Vagina (tissue), 2 donors: ENCODE results near the gene WDFY3. TPM values are rescaled to one million over a fixed set of nuclear protein-coding genes. Genes with fewer than 3 reads are reported as not detected.

ENCODE experiments used
- DNase-seq, 2 donors: peaks; one replicate each; pipeline ENCODE4 v3.0.0-alpha.2; 2017; ENCODE audit errors: extremely low spot score in 2 of 2
- H3K27ac ChIP-seq: fragments of 200-600 bp; sonication (generic); one replicate; pipeline ENCODE4 v1.5.1; 2019
- H3K27me3 ChIP-seq: fragments of 200-600 bp; sonication (generic); one replicate; pipeline ENCODE4 v1.5.1; 2019
- H3K36me3 ChIP-seq, 2 donors: fragments of 200-600 bp; sonication (generic); one replicate each; pipeline ENCODE4 v1.5.1; 2017 to 2019
- H3K4me1 ChIP-seq: fragments of 200-600 bp; sonication (generic); one replicate; pipeline ENCODE4 v1.5.1; 2019
- H3K4me3 ChIP-seq, 2 donors: fragments of 200-600 bp; sonication (generic); 1 replicate in 1 of 2; 2 replicates in 1 of 2; pipeline ENCODE4 v1.5.1; 2016 to 2019
- H3K9me3 ChIP-seq: fragments of 200-600 bp; sonication (generic); one replicate; pipeline ENCODE4 v1.5.1; 2019
- POLR2A ChIP-seq, 2 donors: fragments of 450-650 bp; IDR thresholded peaks; one replicate each; pipeline ENCODE4 v1.6.1; 2017; ENCODE audit warnings: antibody characterized with exemption in 2 of 2, mild to moderate bottlenecking in 2 of 2, moderate library complexity in 2 of 2
- POLR2AphosphoS5 ChIP-seq, 2 donors: sonication (generic); formaldehyde crosslinking; IDR thresholded peaks; one replicate each; pipeline ENCODE4 v1.9.0; 2017; ENCODE audit warnings: antibody characterized with exemption in 2 of 2, mild to moderate bottlenecking in 2 of 2, low read depth in 1 of 2; ENCODE audit not compliant: insufficient read depth in 1 of 2
- intact Hi-C: fragments of 100-400 bp; cut with DNase I; formaldehyde crosslinking; loops from one replicate; pipeline ENCODE4 v1.15.1; 2023
- total RNA-seq: library from RNA; depleted of rRNA; stranded (reverse); fragments of >200 nt; gene quantifications from one replicate; pipeline ENCODE4 v1.2.3, GENCODE V29; 2016
- TF ChIP-seq, protein P1 (sequence below), 3 experiments: fragments of 450-650 bp in 2 of 3; fragments of 200-600 bp in 1 of 3; sonication (generic) in 1 of 3; IDR thresholded peaks; one replicate each; pipeline ENCODE4 v1.5.1; 2017 to 2019; ENCODE audit warnings: antibody characterized with exemption in 3 of 3, mild to moderate bottlenecking in 2 of 3, moderate library complexity in 2 of 3

Gene WDFY3
- total RNA-seq, 1 donor from 2014 or later, result 67.8 TPM

DNA sequence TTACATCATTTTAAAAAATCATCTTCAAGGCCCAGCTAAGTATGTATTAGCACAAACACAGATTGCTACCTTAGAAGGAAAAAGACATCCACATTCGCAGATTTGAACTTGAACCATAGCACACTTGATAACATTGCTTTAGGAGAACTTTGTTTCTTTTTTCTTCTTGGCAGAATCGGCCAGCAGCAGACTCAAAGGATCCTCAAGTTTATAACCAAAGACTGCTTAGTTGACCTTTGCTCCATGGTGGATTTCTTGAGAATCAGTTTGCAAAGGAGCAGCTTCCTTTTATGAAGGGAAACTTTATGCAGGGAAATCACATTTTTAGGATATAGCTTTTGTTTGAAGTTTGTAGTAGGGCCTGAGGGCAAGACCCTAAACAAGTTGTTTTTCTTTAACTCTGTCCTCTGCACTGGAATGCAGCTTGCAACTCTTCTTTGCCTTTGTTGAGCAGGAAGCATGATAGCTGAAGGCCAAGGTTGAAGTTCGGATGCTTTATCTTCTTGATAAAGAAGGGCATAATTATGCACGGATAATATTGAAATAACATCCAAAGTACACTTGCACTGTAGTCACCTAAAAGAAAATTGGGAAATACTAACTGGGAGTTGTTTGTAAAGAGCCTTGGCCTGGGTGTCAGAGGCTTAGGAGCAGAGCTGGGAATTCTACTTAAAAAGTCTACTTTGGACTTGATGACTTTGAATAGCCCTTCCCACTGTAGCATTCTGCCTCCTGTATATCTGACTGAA is 305.1 kb downstream of the WDFY3 start:
- no peaks in the 10 kb centered on the region for H3K36me3 ChIP-seq
- no peak overlapping the region for H3K27ac ChIP-seq
- TF ChIP-seq, protein P1, sequence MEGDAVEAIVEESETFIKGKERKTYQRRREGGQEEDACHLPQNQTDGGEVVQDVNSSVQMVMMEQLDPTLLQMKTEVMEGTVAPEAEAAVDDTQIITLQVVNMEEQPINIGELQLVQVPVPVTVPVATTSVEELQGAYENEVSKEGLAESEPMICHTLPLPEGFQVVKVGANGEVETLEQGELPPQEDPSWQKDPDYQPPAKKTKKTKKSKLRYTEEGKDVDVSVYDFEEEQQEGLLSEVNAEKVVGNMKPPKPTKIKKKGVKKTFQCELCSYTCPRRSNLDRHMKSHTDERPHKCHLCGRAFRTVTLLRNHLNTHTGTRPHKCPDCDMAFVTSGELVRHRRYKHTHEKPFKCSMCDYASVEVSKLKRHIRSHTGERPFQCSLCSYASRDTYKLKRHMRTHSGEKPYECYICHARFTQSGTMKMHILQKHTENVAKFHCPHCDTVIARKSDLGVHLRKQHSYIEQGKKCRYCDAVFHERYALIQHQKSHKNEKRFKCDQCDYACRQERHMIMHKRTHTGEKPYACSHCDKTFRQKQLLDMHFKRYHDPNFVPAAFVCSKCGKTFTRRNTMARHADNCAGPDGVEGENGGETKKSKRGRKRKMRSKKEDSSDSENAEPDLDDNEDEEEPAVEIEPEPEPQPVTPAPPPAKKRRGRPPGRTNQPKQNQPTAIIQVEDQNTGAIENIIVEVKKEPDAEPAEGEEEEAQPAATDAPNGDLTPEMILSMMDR (IDR thresholded peaks at IDR 0.05), result no peak
- TF ChIP-seq POLR2AphosphoS5 (IDR thresholded peaks at IDR 0.05; ENCODE audit: insufficient read depth in 1 of 2, low read depth in 1 of 2), result no peak
- no peak for TF ChIP-seq POLR2A (IDR thresholded peaks at IDR 0.05)
- H3K4me3 ChIP-seq, result no peak overlapping the region
- DNase-seq, result no peak
- H3K4me1 ChIP-seq, result no peaks in the 10 kb centered on the region
- H3K9me3 ChIP-seq, result no peaks in the 10 kb centered on the region
- intact Hi-C loops, result no loop called here
- no peaks in the 10 kb centered on the region for H3K27me3 ChIP-seq

DNA sequence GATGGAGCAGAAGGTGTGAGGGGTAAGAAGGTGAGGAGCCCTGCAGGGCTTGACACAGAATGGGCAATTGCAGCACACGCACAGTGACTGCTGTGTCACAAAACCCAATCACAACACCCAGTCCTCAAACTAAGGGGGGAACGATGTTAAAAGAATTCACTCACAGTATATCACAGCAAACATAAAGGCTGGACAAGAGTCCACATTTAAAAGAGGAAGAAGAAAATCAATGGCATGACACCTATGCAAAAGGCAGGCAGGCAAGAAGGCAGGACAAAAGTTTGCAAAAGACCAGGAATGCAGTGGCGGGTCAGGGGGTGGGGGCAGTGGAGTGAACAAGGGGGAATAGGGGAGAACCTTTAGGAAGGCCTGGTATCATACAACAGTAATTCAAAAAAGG is 305.9 kb downstream of the WDFY3 start:
- no peak for DNase-seq
- H3K9me3 ChIP-seq, result no peaks in the 10 kb centered on the region
- intact Hi-C loops, result no loop called here
- no peak overlapping the region for H3K4me3 ChIP-seq
- H3K27ac ChIP-seq, result no peak overlapping the region
- no peaks in the 10 kb centered on the region for H3K36me3 ChIP-seq
- TF ChIP-seq POLR2A (IDR thresholded peaks at IDR 0.05) (no peak), POLR2AphosphoS5 (IDR thresholded peaks at IDR 0.05; ENCODE audit: insufficient read depth in 1 of 2, low read depth in 1 of 2) (no peak)
- no peaks in the 10 kb centered on the region for H3K4me1 ChIP-seq
- H3K27me3 ChIP-seq, result no peaks in the 10 kb centered on the region

DNA sequence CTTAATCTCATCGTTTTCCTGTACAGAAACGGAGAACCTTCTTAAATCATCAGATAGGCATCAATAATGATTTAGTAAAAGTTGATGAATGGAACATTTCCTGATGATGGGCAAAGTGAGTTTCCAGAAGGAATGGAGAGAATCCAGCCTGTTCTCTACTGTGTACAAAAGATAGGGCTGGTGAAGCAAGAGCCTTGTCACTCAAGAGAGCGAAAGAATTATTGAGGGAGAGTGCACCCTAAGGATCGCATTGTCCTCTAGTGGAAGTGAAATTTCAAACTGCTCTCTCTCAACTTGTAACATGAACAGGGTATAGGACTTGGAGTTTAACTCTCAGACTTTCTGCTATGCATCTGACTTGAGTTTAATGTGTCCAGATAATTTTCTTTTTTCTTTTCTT is 314.0 kb downstream of the WDFY3 start:
- TF ChIP-seq, protein P1 (IDR thresholded peaks at IDR 0.05), result no peak
- Histone ChIP-seq H3K4me1 (no peaks in the 10 kb centered on the region), H3K27me3 (no peaks in the 10 kb centered on the region), H3K4me3 (no peak overlapping the region), H3K27ac (no peak overlapping the region), H3K36me3 (no peaks in the 10 kb centered on the region), H3K9me3 (no peaks in the 10 kb centered on the region)
- no peak for DNase-seq
- intact Hi-C loops, result no loop called here

DNA sequence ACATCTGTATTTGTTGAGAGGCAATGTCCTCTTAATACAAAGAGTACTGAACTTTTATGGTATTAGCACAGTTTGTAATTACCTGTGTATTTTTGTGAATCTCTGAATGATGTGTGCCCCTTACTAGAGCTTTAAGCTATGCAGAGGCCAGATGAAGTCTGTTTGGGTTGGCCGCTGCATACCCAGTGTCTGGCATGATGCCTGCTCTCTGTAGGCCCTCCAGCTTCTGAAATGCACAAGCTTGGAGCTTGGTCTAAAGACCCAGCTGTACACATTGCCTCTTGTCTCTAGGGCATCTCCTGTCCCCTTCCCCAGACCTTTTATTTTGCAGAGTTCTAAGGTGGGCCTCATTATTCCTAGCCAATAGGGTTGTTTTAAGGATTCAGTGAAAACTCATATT is 315.0 kb downstream of the WDFY3 start:
- TF ChIP-seq POLR2A (IDR thresholded peaks at IDR 0.05), result no peak
- no peak overlapping the region for H3K27ac ChIP-seq
- no peaks in the 10 kb centered on the region for H3K9me3 ChIP-seq
- H3K4me1 ChIP-seq, result no peaks in the 10 kb centered on the region
- H3K4me3 ChIP-seq, result no peak overlapping the region
- H3K27me3 ChIP-seq, result no peaks in the 10 kb centered on the region
- no peaks in the 10 kb centered on the region for H3K36me3 ChIP-seq
- intact Hi-C loops, result no loop called here
- no peak for DNase-seq

DNA sequence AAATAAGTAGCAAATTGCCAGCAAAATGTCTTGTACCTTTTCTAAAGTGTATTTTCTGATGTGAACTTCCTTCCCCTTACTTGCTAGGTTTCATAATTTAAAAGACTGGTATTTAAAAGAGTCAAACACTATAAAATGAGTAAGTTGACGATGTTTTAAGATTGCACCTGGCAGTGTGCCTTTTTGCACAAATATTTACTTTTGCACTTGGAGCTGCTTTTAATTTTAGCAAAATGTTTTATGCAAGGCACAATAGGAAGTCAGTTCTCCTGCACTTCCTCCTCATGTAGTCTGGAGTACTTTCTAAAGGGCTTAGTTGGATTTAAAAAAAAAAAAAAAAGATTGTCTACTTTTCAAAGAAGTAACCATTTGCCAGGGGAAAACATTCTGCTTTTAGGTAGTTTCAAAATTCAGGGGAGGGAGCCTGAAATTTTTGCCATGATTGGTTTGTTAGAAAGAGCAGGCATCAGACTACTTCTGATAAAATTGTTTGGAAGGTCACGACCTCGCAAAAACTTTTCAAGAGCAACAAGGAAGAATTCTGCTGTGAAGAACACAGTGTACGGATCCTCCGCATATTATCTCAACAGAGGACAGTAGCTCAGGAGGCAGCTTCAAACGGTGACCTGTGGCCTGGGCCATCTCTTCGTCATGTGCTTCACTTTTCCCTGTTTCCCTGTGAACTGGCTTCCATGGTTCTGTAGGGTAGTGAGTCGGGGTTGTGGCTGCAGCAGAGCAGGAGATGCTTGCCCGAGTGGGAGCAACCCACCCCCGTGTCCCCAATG is 317.4 kb downstream of the WDFY3 start:
- no peak for DNase-seq
- Histone ChIP-seq H3K36me3 (no peaks in the 10 kb centered on the region), H3K27ac (no peak overlapping the region), H3K9me3 (no peaks in the 10 kb centered on the region), H3K27me3 (no peaks in the 10 kb centered on the region), H3K4me3 (no peak overlapping the region), H3K4me1 (no peaks in the 10 kb centered on the region)
- TF ChIP-seq POLR2AphosphoS5 (IDR thresholded peaks at IDR 0.05; ENCODE audit: insufficient read depth in 1 of 2, low read depth in 1 of 2), result no peak
- no peak for TF ChIP-seq POLR2A (IDR thresholded peaks at IDR 0.05)
- TF ChIP-seq, protein P1 (IDR thresholded peaks at IDR 0.05), result no peak
- intact Hi-C loops, result no loop called here

DNA sequence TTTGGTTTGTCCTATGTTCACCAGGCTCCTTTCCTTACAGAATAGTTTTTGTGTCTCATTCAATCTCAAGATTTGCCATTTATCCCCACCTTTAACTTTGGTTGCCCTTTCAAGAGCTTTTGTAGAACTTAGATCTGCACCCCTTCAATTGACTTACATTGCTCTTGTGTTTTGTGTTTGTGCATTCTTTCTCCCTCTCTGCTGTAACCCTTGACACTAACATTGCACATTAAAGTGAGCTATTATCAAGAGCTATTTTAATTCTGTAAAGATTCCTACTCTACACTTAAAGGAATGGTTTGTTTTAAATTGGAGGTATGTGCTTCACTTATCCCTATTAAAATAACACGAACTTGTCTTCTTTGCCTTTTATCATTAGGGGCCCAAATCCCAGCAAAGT is 318.3 kb downstream of the WDFY3 start:
- Histone ChIP-seq H3K27me3 (no peaks in the 10 kb centered on the region), H3K4me1 (no peaks in the 10 kb centered on the region), H3K36me3 (no peaks in the 10 kb centered on the region), H3K9me3 (no peaks in the 10 kb centered on the region), H3K27ac (no peak overlapping the region), H3K4me3 (no peak overlapping the region)
- TF ChIP-seq POLR2A (IDR thresholded peaks at IDR 0.05), result no peak
- TF ChIP-seq, protein P1 (IDR thresholded peaks at IDR 0.05), result no peak
- no peak for TF ChIP-seq POLR2AphosphoS5 (IDR thresholded peaks at IDR 0.05; ENCODE audit: insufficient read depth in 1 of 2, low read depth in 1 of 2)
- no peak for DNase-seq
- intact Hi-C loops, result no loop called here
